NCI-H2171 (cell line): ENCODE data around the gene DEXI.
"Not testable (repeated sequence)": the region's sequence is repeated elsewhere in the genome, so short reads cannot be mapped to it uniquely, and the experiment has no call there.

Experiments
- DNase-seq: peaks from one replicate; lab custom pipeline; 2025; lab: John Stamatoyannopoulos, UW

Gene DEXI

DNA sequence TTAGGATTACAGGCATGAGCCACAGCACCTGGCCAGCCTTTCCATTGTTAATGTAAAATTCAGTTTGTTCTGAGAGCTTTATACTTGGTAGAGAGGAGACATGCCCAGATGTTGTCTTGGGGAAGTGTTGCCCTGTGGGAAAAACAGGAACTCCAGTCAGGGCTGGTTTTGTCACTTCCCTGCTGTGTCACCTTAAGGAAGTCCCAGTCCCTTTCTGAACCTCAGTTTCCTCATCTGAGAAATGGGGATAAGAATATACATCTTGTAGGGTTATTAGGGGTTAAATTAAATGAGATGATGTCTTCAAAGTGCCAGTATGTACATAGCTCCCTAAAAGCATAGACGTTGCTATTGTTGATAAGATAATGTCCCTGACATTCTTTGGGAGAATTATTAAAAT lies 27.3 kb upstream of the DEXI start:
- no peak for DNase-seq

DNA sequence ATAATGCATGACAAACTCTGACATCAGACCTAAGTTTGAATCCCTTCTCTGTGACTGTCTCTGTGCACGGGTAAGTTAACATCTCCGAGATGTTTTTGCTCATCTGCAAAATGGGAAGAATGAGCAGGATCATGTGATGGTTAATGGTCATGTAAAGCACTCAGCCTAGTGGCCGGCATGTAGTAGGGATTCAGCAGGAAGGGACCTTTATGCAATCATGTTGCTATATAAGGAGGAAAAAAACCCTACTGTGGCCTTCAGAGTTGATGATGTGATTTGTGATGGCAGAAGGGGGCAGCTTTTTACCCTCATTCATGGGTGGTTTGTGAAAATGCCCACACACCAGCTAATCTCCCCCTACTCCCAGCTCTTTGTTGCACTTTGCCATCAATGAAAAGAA lies 26.2 kb upstream of the DEXI start:
- DNase-seq = no peak

DNA sequence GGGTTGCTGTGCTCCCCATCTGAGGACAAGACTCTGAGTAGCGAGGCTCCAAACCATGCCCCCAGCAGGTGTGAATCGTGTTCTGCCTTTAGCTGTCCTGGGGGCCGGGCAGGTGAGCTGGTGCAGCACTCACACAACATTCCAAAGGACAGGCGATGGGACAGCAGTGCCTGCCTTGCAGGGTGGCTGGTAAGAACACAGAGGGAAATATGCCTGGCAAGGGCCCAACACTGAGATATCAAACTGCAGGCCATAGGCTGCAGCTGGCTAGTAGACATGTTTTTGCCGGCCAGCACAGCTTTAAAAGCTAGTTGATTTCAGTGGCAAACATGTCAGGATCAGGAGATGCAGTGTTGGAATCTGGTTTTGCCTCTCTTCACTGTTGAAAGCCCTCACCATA lies 25.7 kb upstream of the DEXI start:
- DNase-seq = no peak

DNA sequence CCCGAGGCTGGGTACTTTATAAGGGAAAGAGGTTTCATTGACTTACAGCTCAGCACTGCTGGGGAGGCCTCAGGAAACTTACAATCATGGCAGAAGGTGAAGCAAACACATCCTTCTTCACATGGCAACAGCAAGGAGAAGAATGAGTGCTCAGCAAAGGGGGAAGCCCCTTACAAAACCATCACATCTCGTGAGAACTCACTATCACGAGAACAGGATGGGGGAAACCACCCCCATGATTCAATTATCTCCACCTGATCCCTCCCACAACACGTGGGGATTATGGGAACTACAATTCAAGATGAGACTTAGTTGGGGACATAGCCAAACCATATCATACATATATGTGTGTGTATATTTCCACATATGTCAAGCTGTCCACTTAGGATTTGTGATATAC lies 24.3 kb upstream of the DEXI start:
- DNase-seq = not testable (repeated sequence)

DNA sequence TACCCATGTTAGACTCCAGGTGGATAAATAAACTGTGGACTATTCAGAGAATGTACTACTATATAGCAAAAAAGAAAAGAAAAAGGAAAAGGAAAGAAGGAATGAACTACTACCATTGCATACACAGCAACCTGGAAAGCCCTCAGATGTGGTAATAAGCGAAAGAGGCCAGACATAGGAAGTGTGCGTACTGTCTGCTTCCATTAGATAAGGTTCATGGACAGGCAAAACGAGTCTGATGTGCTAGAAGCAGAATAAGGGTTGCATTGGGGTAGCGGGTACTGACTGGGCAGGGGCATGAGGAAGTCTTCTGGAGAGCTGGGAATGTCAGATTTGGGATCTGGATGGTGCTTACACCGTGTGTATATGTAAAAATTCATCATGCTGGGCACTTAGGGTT lies 23.9 kb upstream of the DEXI start:
- DNase-seq = no peak

DNA sequence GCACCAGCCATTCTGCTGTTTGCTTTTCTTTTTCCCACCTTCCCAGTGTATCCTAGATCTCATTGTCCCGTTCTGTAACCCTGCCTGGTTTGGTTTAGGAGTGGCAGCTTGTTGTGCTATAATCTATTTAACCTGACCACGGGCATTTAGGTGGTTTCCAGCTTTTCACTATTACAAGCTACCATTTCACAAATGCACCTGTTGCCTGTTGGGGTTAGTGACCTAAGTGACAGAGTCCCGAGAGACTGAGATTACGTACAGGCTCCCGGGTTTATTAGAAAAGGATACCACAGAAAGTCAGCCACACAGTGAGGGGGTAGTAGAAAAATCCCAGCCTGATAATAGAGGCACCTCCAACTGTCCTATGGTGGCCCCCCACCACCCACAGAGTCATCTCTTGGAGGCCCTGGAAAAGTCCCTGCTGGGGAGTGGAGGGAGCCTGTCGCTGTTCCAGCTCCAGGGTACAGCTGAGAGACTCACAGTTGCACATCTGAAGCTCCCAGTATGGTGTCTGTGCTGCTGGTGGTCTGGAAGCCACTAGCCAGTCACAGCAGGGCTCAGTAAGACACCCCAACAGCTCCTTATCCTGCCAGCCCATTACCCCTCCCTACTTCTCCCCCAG lies 23.3 kb upstream of the DEXI start:
- DNase-seq = no peak

DNA sequence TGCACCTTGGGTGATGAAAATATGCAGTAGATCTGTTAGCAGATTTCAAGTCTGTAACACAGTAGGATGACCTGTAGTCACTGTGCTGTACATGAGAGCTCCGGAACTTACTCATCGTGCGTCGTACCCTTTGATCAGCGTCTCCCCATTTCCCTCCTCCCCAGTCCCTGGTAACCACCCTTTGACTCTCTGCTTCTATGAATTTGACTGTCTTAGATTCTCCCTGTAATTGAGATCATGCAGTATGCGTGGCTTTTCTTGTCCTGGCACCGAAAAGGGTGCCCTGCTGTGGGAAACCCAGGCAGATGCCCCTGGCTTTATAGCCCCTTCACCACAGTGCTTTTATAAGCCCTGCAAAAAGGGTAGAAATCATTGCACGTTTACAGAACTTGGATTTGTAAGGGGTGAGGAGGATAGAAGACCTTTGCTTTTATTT lies 22.6 kb upstream of the DEXI start:
- no peak for DNase-seq

DNA sequence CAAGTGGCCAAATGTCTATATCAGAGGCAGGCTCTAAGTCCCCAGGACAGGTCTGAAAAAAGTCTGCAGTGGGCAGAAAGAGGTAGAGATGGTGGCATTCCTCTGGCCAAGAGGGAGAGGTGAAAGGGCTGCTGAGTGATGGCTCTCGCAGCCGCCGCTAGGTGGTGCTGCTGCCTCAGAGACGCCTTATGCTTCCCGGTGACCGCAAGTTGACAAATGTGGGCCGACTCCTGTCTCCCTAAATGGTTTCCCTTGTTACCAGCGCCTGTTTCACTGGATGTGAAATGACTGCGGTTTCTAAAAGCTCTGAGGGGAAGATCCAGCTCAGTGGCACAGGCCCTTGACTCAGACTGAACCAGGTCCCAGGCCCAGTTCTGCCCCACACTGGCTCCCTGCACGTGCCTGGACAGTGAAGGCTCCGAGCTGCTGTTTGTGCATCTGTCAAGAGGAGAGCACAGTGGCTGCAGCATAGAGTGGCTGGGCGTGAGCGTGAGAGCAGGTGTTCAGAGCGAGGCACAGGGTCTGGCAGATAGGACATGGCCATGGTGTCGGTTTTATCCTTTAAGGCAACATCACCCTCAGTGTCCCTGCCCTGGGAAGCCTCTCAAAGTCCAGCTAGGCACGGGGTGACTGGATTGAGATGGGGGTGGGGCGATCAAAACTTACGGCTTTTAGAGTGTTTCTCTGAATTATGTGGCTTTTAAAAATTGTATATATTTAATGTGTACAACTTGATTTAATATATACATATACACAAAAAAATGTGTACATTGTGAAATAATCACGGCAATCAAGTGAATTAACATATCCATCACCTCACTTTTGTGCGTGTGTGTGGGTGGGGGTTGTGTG lies 22.0 kb upstream of the DEXI start:
- DNase-seq = peak; percentile 85

DNA sequence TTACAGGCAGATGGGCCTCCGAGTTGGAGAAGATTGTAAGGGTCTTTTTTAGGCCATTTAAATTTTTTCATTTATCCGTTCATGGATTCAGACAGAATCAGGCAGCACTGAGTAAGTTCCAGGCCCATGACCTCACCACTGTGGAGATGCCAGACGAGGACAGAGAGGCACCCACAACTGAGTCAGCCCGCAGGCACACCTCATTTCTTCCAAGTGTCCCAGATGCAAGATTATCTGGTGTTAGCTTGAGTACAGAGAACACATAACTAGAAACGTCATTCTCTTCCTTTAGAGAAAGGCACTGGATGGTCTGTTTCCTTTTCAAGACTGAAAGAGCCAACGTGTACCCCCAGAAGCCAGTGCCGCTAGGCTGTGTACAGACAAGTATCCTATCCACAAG lies 19.0 kb upstream of the DEXI start:
- DNase-seq = no peak

DNA sequence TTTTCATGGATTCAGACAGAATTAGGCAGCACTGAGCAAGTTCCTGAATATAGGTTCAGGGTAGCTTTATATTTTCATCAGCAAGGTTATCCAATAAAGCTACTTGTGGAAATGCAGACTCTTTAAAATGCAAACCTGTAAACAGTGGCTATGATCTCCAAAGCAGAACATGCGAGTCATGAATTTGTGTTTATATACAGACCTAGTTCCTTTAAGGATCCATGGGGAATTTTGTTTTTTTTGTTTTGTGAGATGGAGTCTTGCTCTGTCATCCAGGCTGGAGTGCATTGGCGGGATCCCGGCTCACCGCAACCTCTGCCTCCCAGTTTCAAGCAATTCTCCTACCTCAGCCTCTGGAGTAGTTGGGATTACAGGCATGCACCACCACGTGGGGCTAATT lies 16.9 kb upstream of the DEXI start:
- no peak for DNase-seq

DNA sequence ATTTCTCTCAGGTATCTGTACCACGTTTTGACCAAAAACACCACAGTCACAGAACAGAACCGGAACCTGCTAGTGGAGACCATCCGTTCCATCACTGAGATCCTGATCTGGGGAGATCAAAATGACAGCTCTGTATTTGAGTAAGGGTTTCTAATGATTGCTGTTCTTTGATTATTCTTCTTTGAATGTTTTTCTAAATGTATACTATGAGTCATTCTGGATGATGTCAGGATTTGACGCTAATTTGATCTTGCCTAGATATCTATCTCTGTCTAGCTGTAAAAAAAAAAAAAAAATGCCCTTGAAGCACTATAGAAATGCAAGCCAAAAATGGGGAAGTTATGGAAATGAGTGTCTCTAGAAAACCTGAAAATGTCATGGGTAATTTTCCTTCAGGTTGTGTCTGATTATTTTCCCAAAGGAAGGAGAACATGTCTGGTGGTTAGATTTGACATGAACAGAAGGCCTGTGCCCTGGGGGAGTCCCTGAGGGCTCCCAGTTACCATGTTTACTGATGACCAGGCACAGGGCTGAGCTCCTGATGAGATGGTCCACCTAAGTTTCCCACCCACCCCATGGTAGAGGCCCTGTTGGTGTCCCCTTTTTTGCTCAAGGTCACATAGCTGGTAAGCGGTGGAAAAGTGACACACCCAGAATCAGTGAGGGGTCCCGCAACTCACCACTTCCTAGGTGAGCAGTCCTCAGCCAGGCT lies 15.7 kb upstream of the DEXI start:
- no peak for DNase-seq

DNA sequence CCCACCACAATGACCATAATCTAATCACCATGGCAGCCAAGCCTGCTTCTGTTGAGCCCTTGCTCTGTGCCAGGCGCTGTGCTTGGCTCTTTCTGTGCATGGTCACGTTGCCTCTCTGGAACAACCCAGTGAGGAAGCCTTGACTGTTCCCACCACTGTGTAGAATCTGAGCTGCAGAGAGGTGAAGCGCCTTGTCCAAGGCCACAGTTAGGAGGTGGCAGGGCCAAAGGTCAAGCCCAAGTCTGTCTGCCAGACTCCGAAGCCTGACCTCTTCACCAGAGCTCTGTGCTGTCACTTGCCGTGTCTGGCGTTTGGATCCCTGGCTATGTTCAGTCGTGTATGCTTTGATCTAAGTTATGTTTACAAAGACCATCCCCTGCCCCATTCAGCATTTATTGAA lies 12.6 kb upstream of the DEXI start:
- DNase-seq = no peak

DNA sequence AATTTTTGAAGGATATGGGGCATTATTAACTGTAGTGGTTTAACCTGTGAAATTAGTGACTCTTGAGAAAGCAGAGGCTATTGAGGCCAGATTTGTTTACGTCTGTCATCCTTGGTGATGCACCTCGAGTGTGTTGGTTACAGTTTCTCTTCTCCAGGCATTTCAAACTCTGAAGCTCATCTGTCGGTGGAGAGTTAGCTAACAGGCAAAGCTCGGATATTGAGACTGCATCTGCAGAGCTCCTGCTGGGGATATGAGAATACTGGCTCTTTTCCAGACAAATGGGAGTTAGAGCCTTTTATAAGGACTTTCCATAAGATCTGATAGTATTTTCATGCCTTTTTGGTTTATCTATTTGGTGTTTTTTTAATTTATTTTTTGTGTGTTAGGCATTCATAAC lies 8.8 kb upstream of the DEXI start:
- DNase-seq = no peak

DNA sequence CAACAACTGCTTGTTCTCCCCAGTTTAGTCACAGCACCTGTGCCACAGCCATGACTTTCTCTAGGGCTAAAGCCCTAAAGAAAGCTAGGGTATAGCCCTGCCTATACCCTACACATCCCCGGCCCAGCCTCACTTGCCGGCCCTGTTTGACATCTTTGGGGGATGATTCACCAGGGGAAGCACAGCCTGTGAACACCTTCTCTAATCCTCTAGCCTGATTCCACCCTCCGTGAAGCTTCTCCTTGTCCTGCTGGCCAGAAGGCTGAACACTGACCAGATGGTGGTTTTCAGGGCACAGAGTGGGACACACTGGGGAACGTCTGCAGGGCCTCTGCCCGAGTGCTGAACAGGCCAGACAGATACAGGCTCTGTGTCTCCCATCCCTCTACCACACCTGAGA lies 8.1 kb upstream of the DEXI start:
- DNase-seq = no peak

DNA sequence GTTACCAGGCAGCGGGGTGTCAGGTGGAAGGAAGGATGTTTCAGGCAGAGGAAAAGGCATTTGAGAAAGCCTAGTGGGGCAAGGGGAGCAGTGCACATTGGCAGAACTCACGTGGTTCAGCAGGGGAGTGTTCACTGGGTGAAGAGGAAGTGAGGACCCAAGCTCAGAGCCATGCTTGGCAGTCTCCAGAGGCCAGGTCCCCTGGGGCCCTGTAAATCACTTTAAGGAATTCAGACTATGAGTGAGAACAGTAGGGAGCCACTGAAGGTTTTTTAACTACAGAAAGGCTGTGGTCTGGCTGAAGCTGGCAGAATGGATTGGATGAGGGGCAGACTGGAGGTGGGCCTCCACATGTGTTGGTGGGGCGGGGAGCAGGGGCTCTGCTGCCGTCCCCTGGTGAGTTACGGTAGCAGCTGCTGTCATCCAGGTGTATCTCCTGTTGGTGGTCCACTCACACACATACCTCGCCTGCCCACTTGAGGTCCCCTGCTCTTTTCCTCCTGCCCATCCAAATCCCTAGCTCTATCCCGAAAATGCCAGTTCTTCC lies 7.2 kb upstream of the DEXI start:
- no peak for DNase-seq

DNA sequence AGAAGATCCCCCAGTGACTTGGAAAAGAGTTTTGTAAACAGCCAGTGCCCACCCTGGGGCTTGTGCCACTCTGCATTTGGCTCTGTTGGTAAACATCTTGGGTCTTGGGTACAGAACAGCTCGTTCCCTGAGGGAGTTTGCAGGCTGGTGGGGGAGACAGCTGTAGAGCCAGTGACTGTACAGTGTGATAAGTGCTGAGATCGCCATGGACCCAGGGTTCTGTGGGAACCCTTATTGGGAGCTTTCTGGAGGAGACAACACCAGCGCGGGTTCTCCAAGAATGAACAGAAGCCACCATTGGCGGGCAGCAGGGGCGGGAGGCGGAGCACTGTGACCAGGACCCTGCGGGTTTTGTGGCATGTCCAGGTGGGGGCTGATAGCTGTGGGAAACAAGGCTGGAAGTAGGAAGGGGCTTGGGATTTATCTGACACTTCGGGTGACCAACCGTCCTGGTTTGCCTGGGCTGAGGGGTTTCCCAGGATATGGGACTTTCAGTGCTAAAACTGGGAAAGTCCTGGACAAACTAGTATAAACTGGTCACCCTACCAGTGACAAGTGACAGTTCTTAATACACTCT lies 5.0 kb upstream of the DEXI start:
- no peak for DNase-seq

DNA sequence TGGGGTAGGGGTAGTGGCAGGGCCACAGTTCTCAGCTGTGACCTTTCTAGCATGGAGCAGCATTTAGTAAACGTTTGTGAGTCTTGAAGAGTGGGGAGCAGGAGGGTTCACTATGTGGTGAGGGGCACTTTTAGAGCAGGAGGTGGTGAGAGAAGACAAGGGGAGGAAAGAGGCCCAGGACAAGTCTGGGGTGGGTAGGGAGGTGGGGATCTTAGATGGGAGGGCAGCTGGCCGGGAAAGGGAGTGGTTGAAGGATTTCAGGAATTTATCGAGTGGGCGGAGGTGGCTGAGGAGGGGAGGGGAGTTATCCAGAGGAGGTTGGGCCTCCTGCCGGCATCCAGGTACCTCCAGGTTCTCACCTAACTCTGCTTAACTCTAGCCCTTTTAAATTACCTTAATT lies 4.0 kb upstream of the DEXI start:
- DNase-seq = no peak

DNA sequence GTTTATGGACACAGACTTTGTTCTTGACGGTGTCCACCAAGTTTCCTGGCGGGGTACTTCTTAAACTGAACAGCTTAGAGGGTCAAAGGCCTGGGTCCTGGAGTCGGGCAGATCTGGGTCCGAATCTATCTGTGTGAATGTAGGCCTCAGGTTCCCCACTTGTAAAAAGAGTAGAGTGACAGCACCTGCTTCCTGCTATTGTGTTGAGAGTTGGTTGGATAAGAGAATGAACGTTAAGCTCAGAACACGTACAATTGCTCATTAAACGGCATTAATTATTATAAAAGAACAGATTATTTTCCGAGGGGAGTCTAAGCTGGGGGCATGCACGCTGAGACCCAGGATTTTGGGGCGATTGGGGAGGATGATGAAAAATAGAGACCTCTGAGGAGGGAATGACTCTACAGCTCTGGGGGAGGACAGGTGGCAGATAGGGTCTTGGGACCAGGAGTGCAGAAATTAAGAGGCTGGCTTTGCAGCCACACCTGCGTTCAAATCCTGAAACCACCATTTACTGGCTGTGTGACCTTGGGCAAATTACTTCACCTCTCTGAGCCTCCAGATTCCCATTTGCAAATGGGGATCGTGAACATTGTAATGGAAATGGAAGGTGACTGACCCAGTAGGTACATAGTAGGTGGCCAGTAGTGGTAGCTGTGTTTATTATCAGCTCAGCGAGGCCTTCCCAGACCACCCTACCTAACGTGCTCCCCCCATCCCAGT lies 3.0 kb upstream of the DEXI start:
- DNase-seq = no peak

DNA sequence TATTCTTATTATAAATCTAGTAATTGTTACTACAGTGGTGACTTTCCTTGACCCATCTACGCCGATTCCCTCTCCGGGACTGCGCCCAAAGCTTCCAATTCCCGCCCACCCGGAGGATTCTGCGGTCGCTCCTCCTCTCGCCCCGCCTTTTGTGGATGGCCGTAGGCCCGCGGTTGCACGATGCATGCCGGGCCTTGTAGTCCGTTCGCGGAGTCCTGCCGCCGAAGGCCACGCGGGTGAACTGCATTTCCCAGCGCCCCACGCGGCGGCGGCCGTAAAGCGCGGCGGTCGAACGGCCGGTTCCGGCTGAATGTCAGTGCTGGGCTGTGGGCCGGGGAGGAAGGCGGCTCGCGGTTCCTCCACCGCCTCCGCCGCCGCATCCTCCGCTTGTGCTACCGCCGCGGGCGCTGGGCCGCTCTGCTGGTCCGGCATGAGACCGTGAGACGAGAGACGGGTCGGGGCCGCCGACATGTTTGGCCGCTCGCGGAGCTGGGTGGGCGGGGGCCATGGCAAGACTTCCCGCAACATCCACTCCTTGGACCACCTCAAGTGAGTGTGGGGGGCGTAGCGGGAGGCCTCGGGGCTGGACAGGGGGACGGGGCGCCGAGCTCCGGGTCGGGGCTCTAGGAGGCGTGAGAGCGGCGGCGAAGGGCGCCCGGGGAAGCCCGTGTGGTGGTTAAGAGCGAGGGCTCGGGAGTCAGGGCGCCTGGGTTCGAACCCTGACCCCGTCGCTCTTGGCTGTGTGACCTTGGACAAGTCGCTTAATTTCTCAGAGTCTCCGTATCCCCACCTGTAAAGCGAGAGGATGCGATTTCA lies 2.2 kb upstream of the DEXI start, which contains the start of gene CLEC16A:
TSS of gene CLEC16A (plus strand) at position 316 of the 816 bp plus-strand sequence. CDS start at position 470, 154 bp downstream.
- peak; percentile 95 for DNase-seq

DNA sequence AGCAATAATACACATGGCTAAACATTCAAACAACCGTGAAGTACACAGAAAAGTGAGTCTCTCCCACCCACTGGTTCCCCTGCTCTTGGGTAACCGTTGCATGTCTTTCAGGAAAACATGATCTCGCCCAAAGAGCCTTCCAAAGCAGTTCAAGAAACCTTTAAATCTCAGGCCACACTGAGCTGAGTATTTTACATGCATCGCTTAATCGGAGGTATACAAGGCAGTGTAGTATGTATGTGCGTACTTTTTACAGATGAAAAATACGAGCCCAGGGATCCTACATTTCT lies 741 bp upstream of the DEXI start:
- no peak for DNase-seq

DNA sequence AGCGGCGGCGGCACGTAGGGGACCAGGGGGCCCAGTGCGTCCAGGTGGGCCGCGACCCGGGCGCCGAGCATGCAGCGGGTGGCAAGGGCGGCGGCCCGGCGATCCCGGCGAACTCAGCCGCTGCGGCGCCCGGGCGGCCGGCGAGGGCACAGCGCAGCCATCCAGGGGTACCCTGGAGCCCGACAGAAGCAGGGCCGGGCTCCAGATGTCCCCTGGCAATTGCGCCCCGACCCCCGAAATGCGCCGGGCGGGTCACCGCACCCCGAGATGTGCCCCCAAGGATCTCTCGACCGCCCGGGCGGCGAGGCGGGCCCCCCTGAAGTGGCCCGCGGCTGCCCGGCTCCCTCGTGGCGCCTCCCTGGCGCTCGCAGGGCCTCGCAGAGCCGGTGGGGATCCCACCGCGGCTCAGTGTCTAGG lies 325 bp downstream of the DEXI start:
- not testable (repeated sequence) for DNase-seq
